Type B pancreatic cell (in vitro differentiated cells): ENCODE measurements around the gene PKP3. TPM values are rescaled to one million over a fixed set of nuclear protein-coding genes. Genes with fewer than 3 reads are reported as not detected.
"Not testable (repeated sequence)": the region's sequence is repeated elsewhere in the genome, so short reads cannot be mapped to it uniquely, and the experiment has no call there.

Experiments used
- DNase-seq: peaks from one replicate; pipeline ENCODE4 v3.0.0; 2021; ENCODE audit warnings: mixed read lengths; ENCODE audit not compliant: unreplicated experiment; ENCODE audit errors: extremely low spot score
- H3K27ac Mint-ChIP-seq: 2 replicates; pipeline ENCODE4 v1.8.0; 2021; ENCODE audit warnings: mild to moderate bottlenecking, mixed read lengths
- H3K27me3 Mint-ChIP-seq: 2 replicates; pipeline ENCODE4 v1.8.0; 2021; ENCODE audit warnings: mixed read lengths
- H3K36me3 Mint-ChIP-seq: 2 replicates; pipeline ENCODE4 v1.8.0; 2021; ENCODE audit warnings: mixed read lengths
- H3K4me1 Mint-ChIP-seq: one replicate; pipeline ENCODE4 v1.8.0; 2021; ENCODE audit warnings: mixed read lengths; ENCODE audit not compliant: unreplicated experiment
- H3K4me3 Mint-ChIP-seq: 2 replicates; pipeline ENCODE4 v1.8.0; 2021; ENCODE audit warnings: mild to moderate bottlenecking, mixed read lengths
- H3K9me3 Mint-ChIP-seq: 2 replicates; pipeline ENCODE4 v1.8.0; 2021; ENCODE audit warnings: mixed read lengths
- total RNA-seq: library from RNA; stranded (reverse); gene quantifications from 2 replicates; pipeline ENCODE4 v1.2.1, GENCODE V29; 2021; ENCODE audit warnings: low replicate concordance
- TF ChIP-seq, protein P1 (sequence below): fragments of 200-600 bp; sonication (generic); conservative IDR thresholded peaks from 2 replicates; pipeline ENCODE4 v1.5.0; 2021; ENCODE audit warnings: antibody characterized with exemption, mild to moderate bottlenecking

The PKP3 gene
- total RNA-seq, 1 donor from 2014 or later, result 51.6 TPM

DNA sequence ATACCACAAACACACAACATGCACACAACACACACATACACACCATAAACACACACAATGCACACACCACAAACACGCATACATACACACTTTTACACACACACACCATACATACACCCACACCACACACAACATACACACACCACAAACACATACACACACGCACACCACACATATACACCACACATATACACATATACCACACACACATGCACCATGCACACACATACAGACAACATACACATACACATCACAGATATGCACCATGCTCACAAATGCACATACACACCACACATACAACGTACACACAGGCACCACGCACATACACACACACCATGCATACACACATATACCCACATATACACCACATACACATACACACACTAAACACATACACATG is 36.4 kb upstream of the PKP3 start:
- TF ChIP-seq, protein P1, sequence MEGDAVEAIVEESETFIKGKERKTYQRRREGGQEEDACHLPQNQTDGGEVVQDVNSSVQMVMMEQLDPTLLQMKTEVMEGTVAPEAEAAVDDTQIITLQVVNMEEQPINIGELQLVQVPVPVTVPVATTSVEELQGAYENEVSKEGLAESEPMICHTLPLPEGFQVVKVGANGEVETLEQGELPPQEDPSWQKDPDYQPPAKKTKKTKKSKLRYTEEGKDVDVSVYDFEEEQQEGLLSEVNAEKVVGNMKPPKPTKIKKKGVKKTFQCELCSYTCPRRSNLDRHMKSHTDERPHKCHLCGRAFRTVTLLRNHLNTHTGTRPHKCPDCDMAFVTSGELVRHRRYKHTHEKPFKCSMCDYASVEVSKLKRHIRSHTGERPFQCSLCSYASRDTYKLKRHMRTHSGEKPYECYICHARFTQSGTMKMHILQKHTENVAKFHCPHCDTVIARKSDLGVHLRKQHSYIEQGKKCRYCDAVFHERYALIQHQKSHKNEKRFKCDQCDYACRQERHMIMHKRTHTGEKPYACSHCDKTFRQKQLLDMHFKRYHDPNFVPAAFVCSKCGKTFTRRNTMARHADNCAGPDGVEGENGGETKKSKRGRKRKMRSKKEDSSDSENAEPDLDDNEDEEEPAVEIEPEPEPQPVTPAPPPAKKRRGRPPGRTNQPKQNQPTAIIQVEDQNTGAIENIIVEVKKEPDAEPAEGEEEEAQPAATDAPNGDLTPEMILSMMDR, result no peak
- DNase-seq, result no peak
- H3K27me3 Mint-ChIP-seq, result peaks cover 7% of the 10 kb centered on the region
- no peak overlapping the region for H3K4me3 Mint-ChIP-seq
- H3K4me1 Mint-ChIP-seq, result peaks cover 15% of the 10 kb centered on the region
- no peak overlapping the region for H3K27ac Mint-ChIP-seq
- no peaks in the 10 kb centered on the region for H3K36me3 Mint-ChIP-seq
- H3K9me3 Mint-ChIP-seq, result peaks cover 3% of the 10 kb centered on the region

DNA sequence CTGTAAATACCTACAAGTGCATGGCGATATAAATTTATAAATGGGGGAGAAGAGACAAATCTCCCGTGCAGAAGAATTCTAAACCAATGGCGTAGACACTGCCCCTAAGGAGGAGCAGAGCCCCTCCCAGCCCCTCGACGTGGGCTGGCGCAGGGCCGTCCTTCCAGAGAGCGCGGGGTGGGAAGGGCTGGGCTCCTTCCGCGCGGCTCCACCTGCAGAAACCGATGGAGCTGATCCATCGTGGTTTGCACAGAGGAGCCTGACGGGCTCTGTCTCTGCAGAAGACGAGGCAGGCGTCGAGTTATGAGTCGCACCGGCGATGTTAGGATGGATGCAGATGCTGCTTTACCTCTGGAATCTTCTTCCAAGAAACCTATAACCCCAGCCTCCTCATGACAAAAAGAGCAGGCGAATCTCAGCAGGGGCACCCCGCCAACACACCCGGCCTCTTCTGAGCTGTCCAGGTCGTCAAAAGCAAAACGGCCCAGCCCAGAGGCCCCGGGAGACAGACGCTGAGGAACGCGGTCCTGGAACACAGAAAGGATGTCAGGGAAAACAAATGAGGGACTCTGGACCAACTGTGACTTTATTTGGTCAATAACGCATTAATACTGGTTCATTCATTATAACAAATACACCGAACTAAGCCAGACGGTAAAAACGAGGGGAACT is 35.7 kb upstream of the PKP3 start:
- Mint-ChIP-seq H3K27ac (no peak overlapping the region), H3K9me3 (peaks cover 3% of the 10 kb centered on the region), H3K4me1 (peaks cover 8% of the 10 kb centered on the region), H3K27me3 (peaks cover 7% of the 10 kb centered on the region), H3K4me3 (no peak overlapping the region), H3K36me3 (no peaks in the 10 kb centered on the region)
- no peak for DNase-seq
- TF ChIP-seq, protein P1, result no peak

GRCh38 chr11:359181-359714 is 34.8 kb upstream of the PKP3 start:
- H3K27me3 Mint-ChIP-seq, result peaks cover 3% of the 10 kb centered on the region
- H3K27ac Mint-ChIP-seq, result no peak overlapping the region
- DNase-seq, result no peak
- H3K4me3 Mint-ChIP-seq, result no peak overlapping the region
- no peaks in the 10 kb centered on the region for H3K36me3 Mint-ChIP-seq
- TF ChIP-seq, protein P1, result no peak
- no peaks in the 10 kb centered on the region for H3K4me1 Mint-ChIP-seq
- H3K9me3 Mint-ChIP-seq, result no peaks in the 10 kb centered on the region

- Mint-ChIP-seq H3K36me3 (no peaks in the 10 kb centered on the region), H3K4me1 (no peaks in the 10 kb centered on the region), H3K27me3 (peaks cover 3% of the 10 kb centered on the region), H3K9me3 (no peaks in the 10 kb centered on the region), H3K27ac (no peak overlapping the region), H3K4me3 (no peak overlapping the region)
- TF ChIP-seq, protein P1, result no peak
- DNase-seq, result no peak
Observed at GRCh38 chr11:360326-361280, 33.4 kb upstream of the PKP3 start.

GRCh38 chr11:362642-363442 is 31.2 kb upstream of the PKP3 start:
- Mint-ChIP-seq H3K27me3 (peaks cover 9% of the 10 kb centered on the region), H3K36me3 (no peaks in the 10 kb centered on the region), H3K27ac (no peak overlapping the region), H3K9me3 (no peaks in the 10 kb centered on the region), H3K4me3 (no peak overlapping the region), H3K4me1 (no peaks in the 10 kb centered on the region)
- TF ChIP-seq, protein P1, result no peak
- DNase-seq, result no peak

DNA sequence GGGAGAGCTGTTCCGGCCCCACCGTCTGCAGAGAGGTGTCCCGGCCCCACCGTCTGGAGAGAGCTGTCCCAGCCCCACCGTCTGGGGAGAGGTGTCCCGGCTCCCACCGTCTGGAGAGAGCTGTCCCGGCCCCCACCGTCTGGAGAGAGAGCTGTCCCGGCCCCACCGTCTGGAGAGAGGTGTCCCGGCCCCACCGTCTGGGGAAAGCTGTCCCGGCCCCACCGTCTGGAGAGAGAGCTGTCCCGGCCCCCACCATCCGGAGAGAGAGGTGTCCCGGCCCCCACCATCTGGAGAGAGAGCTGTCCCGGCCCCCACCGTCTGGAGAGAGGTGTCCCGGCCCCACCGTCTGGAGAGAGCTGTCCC is 30.6 kb upstream of the PKP3 start:
- not testable (repeated sequence) for H3K27me3 Mint-ChIP-seq, H3K36me3 Mint-ChIP-seq, H3K4me3 Mint-ChIP-seq, H3K4me1 Mint-ChIP-seq, H3K27ac Mint-ChIP-seq, DNase-seq, H3K9me3 Mint-ChIP-seq
